HepG2 (cell line): Measurements from ENCODE around the gene LYPLA2. TPM values are rescaled to one million over a fixed set of nuclear protein-coding genes. Genes with fewer than 3 reads are reported as not detected.

ENCODE experiments used
- ATAD3A ChIP-seq: sonication (generic); formaldehyde crosslinking; IDR thresholded peaks from 2 replicates; pipeline ENCODE4 v1.4.0; 2020; ENCODE audit warnings: missing genetic modification reagents
- DRAP1 ChIP-seq: IDR thresholded peaks from 2 replicates; pipeline ENCODE4 v1.6.1; 2016; ENCODE audit warnings: missing genetic modification reagents, missing compliant biosample characterization
- ELF1 ChIP-seq: sonication (generic); formaldehyde crosslinking; IDR thresholded peaks from 2 replicates; pipeline ENCODE4 v1.4.0; 2020; ENCODE audit warnings: missing genetic modification reagents
- HDAC2 ChIP-seq: sonication (generic); formaldehyde crosslinking; IDR thresholded peaks from 2 replicates; pipeline ENCODE4 v1.4.0; 2020; ENCODE audit warnings: missing genetic modification reagents
- ISX ChIP-seq: sonication (generic); formaldehyde crosslinking; conservative IDR thresholded peaks from 2 replicates; pipeline ENCODE4 v1.5.0; 2020; ENCODE audit warnings: missing genetic modification reagents
- KLF9 ChIP-seq: IDR thresholded peaks from 2 replicates; pipeline ENCODE4 v1.6.1; 2016; ENCODE audit warnings: low read depth
- NFE2 ChIP-seq: sonication (generic); formaldehyde crosslinking; IDR thresholded peaks from 2 replicates; pipeline ENCODE4 v1.4.0; 2020; ENCODE audit warnings: missing genetic modification reagents
- RAD21 ChIP-seq: fragments of 450-650 bp; formaldehyde crosslinking; IDR thresholded peaks from 2 replicates; pipeline ENCODE4 v1.5.0; 2020; ENCODE audit warnings: mild to moderate bottlenecking
- RBAK ChIP-seq: sonication (generic); formaldehyde crosslinking; IDR thresholded peaks from 2 replicates; pipeline ENCODE4 v1.5.1; 2020; ENCODE audit warnings: mild to moderate bottlenecking, missing genetic modification reagents
- RFXAP ChIP-seq: sonication (generic); formaldehyde crosslinking; IDR thresholded peaks from 2 replicates; pipeline ENCODE4 v1.4.0; 2020; ENCODE audit warnings: missing genetic modification reagents, borderline replicate concordance
- TAF1 ChIP-seq: sonication (generic); formaldehyde crosslinking; IDR thresholded peaks from 2 replicates; pipeline ENCODE4 v1.4.0; 2020; ENCODE audit warnings: missing genetic modification reagents
- TCF7 ChIP-seq: sonication (generic); IDR thresholded peaks from 2 replicates; pipeline ENCODE4 v1.6.1; 2016; ENCODE audit warnings: antibody characterized with exemption, low read depth
- TFDP1 ChIP-seq: IDR thresholded peaks from 2 replicates; pipeline ENCODE4 v1.6.1; 2016; ENCODE audit warnings: missing compliant biosample characterization, missing genetic modification reagents, borderline replicate concordance
- TRIM24 ChIP-seq: sonication (generic); formaldehyde crosslinking; IDR thresholded peaks from 2 replicates; pipeline ENCODE4 v1.8.0; 2022; ENCODE audit warnings: mild to moderate bottlenecking, missing genetic modification reagents
- YY1 ChIP-seq: IDR thresholded peaks from 2 replicates; pipeline ENCODE4 v1.6.1; 2011; ENCODE audit warnings: low read length, low read depth, moderate library complexity, mild to moderate bottlenecking; ENCODE audit not compliant: insufficient read depth, insufficient replicate concordance
- ZNF335 ChIP-seq: sonication (generic); formaldehyde crosslinking; IDR thresholded peaks from 2 replicates; pipeline ENCODE4 v1.4.0; 2020; ENCODE audit warnings: missing genetic modification reagents
- ZNF337 ChIP-seq: sonication (generic); formaldehyde crosslinking; IDR thresholded peaks from 2 replicates; pipeline ENCODE4 v1.5.1; 2020; ENCODE audit warnings: missing genetic modification reagents, low read depth, mild to moderate bottlenecking, borderline replicate concordance
- ZNF570 ChIP-seq: sonication (generic); formaldehyde crosslinking; IDR thresholded peaks from 2 replicates; pipeline ENCODE4 v1.4.0; 2020; ENCODE audit warnings: mild to moderate bottlenecking, missing genetic modification reagents, borderline replicate concordance
- ZNF746 ChIP-seq: sonication (generic); formaldehyde crosslinking; IDR thresholded peaks from 2 replicates; pipeline ENCODE4 v1.8.0; 2022; ENCODE audit warnings: mild to moderate bottlenecking, missing genetic modification reagents
- ZNF761 ChIP-seq: sonication (generic); formaldehyde crosslinking; conservative IDR thresholded peaks from 2 replicates; pipeline ENCODE4 v1.4.0; 2020; ENCODE audit warnings: mild to moderate bottlenecking, missing genetic modification reagents
- polyA plus RNA-seq, 8 experiments: library from polyadenylated mRNA; depleted of rRNA in 3 of 8; stranded (reverse) in 7 of 8; unstranded in 1 of 8; fragments of >200 nt; fragmentation: Illumina TruSeq in 4 of 8; extraction: Trizol in 4 of 8; gene quantifications; 2 replicates each; pipeline versions ENCODE4 v1.2.1 to v1.2.3, GENCODE V29; 2011 to 2016; ENCODE audit warnings: low read depth in 4 of 8, missing spikeins in 1 of 8, mixed read lengths in 1 of 8; ENCODE audit not compliant: insufficient read depth in 1 of 8
- total RNA-seq, 5 experiments: library from RNA; depleted of rRNA; stranded (reverse); fragments of >200 nt; fragmentation: Illumina TruSeq; extraction: Trizol; gene quantifications; 2 replicates each; pipeline ENCODE4 v1.2.3, GENCODE V29; 2016; ENCODE audit warnings: low read depth in 1 of 5
- TF ChIP-seq, protein P1 (sequence below): sonication (generic); formaldehyde crosslinking; IDR thresholded peaks from 2 replicates; pipeline ENCODE4 v1.4.0; 2020; ENCODE audit warnings: missing genetic modification reagents, borderline replicate concordance
- TF ChIP-seq, protein P2 (sequence below): sonication (generic); formaldehyde crosslinking; IDR thresholded peaks from 2 replicates; pipeline ENCODE4 v1.4.0; 2020; ENCODE audit warnings: mild to moderate bottlenecking, missing genetic modification reagents
- TF ChIP-seq, protein P3 (sequence below): sonication (generic); formaldehyde crosslinking; IDR thresholded peaks from 2 replicates; pipeline ENCODE4 v1.4.0; 2020; ENCODE audit warnings: missing genetic modification reagents

Gene LYPLA2
- total and polyA plus RNA-seq, 2 of the 13 experiments (the other 11 are each of a cell fraction or from before 2014, with no cell fraction given) = 72.1 to 73.2 TPM

- TF ChIP-seq TFDP1 (CRISPR knock-in tag) (0 out of 2 replicates have a peak, but pooled peaks have one; percentile 17), KLF9 (CRISPR knock-in tag) (no peak), RFXAP (no peak), TCF7 (no peak), ISX (CRISPR knock-in tag) (no peak), ELF1 (CRISPR knock-in tag) (peak; percentile 76), ZNF337 (CRISPR knock-in tag) (0 out of 2 replicates have a peak, but pooled peaks have one; percentile 12), YY1 (peak; percentile 54), ZNF746 (CRISPR knock-in tag) (peak; percentile 57; the same call in 1 of the 2 replicates), RBAK (CRISPR knock-in tag) (no peak), HDAC2 (CRISPR knock-in tag) (no peak), TAF1 (CRISPR knock-in tag) (peak; percentile 24), RAD21 (CRISPR knock-in tag) (no peak), NFE2 (no peak), ATAD3A (no peak), ZNF335 (peak; percentile 72), DRAP1 (CRISPR knock-in tag) (peak; percentile 47; the same call in 1 of the 2 replicates), ZNF761 (no peak), ZNF570 (no peak), TRIM24 (CRISPR knock-in tag) (no peak)
- TF ChIP-seq, protein P1, sequence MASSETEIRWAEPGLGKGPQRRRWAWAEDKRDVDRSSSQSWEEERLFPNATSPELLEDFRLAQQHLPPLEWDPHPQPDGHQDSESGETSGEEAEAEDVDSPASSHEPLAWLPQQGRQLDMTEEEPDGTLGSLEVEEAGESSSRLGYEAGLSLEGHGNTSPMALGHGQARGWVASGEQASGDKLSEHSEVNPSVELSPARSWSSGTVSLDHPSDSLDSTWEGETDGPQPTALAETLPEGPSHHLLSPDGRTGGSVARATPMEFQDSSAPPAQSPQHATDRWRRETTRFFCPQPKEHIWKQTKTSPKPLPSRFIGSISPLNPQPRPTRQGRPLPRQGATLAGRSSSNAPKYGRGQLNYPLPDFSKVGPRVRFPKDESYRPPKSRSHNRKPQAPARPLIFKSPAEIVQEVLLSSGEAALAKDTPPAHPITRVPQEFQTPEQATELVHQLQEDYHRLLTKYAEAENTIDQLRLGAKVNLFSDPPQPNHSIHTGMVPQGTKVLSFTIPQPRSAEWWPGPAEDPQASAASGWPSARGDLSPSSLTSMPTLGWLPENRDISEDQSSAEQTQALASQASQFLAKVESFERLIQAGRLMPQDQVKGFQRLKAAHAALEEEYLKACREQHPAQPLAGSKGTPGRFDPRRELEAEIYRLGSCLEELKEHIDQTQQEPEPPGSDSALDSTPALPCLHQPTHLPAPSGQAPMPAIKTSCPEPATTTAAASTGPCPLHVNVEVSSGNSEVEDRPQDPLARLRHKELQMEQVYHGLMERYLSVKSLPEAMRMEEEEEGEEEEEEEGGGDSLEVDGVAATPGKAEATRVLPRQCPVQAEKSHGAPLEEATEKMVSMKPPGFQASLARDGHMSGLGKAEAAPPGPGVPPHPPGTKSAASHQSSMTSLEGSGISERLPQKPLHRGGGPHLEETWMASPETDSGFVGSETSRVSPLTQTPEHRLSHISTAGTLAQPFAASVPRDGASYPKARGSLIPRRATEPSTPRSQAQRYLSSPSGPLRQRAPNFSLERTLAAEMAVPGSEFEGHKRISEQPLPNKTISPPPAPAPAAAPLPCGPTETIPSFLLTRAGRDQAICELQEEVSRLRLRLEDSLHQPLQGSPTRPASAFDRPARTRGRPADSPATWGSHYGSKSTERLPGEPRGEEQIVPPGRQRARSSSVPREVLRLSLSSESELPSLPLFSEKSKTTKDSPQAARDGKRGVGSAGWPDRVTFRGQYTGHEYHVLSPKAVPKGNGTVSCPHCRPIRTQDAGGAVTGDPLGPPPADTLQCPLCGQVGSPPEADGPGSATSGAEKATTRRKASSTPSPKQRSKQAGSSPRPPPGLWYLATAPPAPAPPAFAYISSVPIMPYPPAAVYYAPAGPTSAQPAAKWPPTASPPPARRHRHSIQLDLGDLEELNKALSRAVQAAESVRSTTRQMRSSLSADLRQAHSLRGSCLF (CRISPR knock-in tag) = no peak
- TF ChIP-seq, protein P2, sequence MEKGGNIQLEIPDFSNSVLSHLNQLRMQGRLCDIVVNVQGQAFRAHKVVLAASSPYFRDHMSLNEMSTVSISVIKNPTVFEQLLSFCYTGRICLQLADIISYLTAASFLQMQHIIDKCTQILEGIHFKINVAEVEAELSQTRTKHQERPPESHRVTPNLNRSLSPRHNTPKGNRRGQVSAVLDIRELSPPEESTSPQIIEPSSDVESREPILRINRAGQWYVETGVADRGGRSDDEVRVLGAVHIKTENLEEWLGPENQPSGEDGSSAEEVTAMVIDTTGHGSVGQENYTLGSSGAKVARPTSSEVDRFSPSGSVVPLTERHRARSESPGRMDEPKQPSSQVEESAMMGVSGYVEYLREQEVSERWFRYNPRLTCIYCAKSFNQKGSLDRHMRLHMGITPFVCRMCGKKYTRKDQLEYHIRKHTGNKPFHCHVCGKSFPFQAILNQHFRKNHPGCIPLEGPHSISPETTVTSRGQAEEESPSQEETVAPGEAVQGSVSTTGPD (CRISPR knock-in tag) = no peak
- TF ChIP-seq, protein P3, sequence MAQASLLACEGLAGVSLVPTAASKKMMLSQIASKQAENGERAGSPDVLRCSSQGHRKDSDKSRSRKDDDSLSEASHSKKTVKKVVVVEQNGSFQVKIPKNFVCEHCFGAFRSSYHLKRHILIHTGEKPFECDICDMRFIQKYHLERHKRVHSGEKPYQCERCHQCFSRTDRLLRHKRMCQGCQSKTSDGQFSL = 0 out of 2 replicates have a peak, but pooled peaks have one; percentile 1
These were observed 8.8 kb downstream of the LYPLA2 start (continued) for GRCh38 chr1:23799570-23800399.
